Epithelial cell of proximal tubule (primary cell): ENCODE measurements around the gene DOCK10. TPM values are rescaled to one million over a fixed set of nuclear protein-coding genes. Genes with fewer than 3 reads are reported as not detected.

Source experiments
- DNase-seq: peaks from one replicate; pipeline ENCODE4 v3.0.0-alpha.2; 2011; ENCODE audit warnings: low read depth
- H3K4me3 ChIP-seq: 2 replicates; pipeline ENCODE4 v1.5.1; 2011; ENCODE audit warnings: low read depth, mild to moderate bottlenecking, low read length
- CTCF ChIP-seq: conservative IDR thresholded peaks from 2 replicates; pipeline ENCODE4 v1.5.1; 2012; ENCODE audit warnings: low read depth, mild to moderate bottlenecking, low read length
- total RNA-seq: library from RNA; depleted of rRNA; stranded (reverse); fragments of >200 nt; gene quantifications from 2 replicates; pipeline ENCODE4 v1.2.3, GENCODE V29; 2015

DOCK10 gene
- total RNA-seq, 1 donor from 2014 or later: 2.1 TPM

GRCh38 chr2:225013425-225014365, 28.6 kb downstream of the DOCK10 start:
- TF ChIP-seq CTCF: no peak
- H3K4me3 ChIP-seq: no peak overlapping the region
- DNase-seq: no peak

- no peak for DNase-seq
- no peak for TF ChIP-seq CTCF
- H3K4me3 ChIP-seq: no peak overlapping the region
Measured at GRCh38 chr2:225011585-225011984, 30.7 kb downstream of the DOCK10 start.

- no peak overlapping the region for H3K4me3 ChIP-seq
- no peak for DNase-seq
- TF ChIP-seq CTCF: no peak
Measured at GRCh38 chr2:225010804-225011203, 31.5 kb downstream of the DOCK10 start.

GRCh38 chr2:225009768-225010167, 32.5 kb downstream of the DOCK10 start:
- TF ChIP-seq CTCF: no peak
- H3K4me3 ChIP-seq: no peak overlapping the region
- DNase-seq: no peak

GRCh38 chr2:225008935-225009334, 33.3 kb downstream of the DOCK10 start:
- DNase-seq: no peak
- no peak overlapping the region for H3K4me3 ChIP-seq
- TF ChIP-seq CTCF: peak; percentile 77

- no peak for DNase-seq
- TF ChIP-seq CTCF: no peak
- H3K4me3 ChIP-seq: no peak overlapping the region
Measured at GRCh38 chr2:225008179-225008856, 34.0 kb downstream of the DOCK10 start.
